Adrenal gland (tissue), 5 donors: ENCODE results near the gene PAOX.

Experiments used
- CTCF ChIP-seq, 6 experiments: fragments of 450-650 bp in 4 of 6; fragments of 200-600 bp in 2 of 6; sonication (generic) in 1 of 6; IDR thresholded peaks; 1 replicate in 5 of 6; 2 replicates in 1 of 6; pipeline versions ENCODE4 v1.5.1 to v1.8.0; 2016 to 2021; ENCODE audit warnings: antibody characterized with exemption in 6 of 6, mild to moderate bottlenecking in 2 of 6, moderate library complexity in 1 of 6
- POLR2A ChIP-seq, 2 donors: fragments of 450-650 bp; IDR thresholded peaks; one replicate each; pipeline ENCODE4 v1.6.1; 2017; ENCODE audit warnings: antibody characterized with exemption in 2 of 2, mild to moderate bottlenecking in 2 of 2, moderate library complexity in 1 of 2
- donor health status: DM: no; HTN: no; CAD: no.

GRCh38 chr10:133362846-133363245, 16.2 kb upstream of the PAOX start:
- TF ChIP-seq CTCF (IDR thresholded peaks at IDR 0.05) = no peak
- TF ChIP-seq POLR2A (IDR thresholded peaks at IDR 0.05) = no peak
